Smooth muscle cell (in vitro differentiated cells): ENCODE data around the gene DMAC1. TPM values are rescaled to one million over a fixed set of nuclear protein-coding genes. Genes with fewer than 3 reads are reported as not detected.

Source experiments
- DNase-seq: peaks from one replicate; lab custom pipeline; 2025; ENCODE audit not compliant: unreplicated experiment; lab: John Stamatoyannopoulos, UW
- H2AFZ ChIP-seq: fragments of 200-600 bp; sonication (generic); 2 replicates; pipeline ENCODE4 v1.6.0; 2016; ENCODE audit warnings: antibody characterized with exemption, low read depth, mild to moderate bottlenecking
- H3F3A ChIP-seq: fragments of 200-600 bp; sonication (generic); 2 replicates; pipeline ENCODE4 v1.6.0; 2017; ENCODE audit warnings: antibody characterized with exemption, low read depth
- H3K27ac ChIP-seq: fragments of 200-600 bp; sonication (generic); 2 replicates; pipeline ENCODE4 v1.5.1; 2016; ENCODE audit warnings: low read depth, mild to moderate bottlenecking
- H3K27me3 ChIP-seq: fragments of 200-600 bp; sonication (generic); 2 replicates; pipeline ENCODE4 v1.6.1; 2016; ENCODE audit warnings: low read depth, mild to moderate bottlenecking
- H3K36me3 ChIP-seq: fragments of 200-600 bp; sonication (generic); 2 replicates; pipeline ENCODE4 v1.5.1; 2016; ENCODE audit warnings: low read depth
- H3K4me1 ChIP-seq: fragments of 200-600 bp; sonication (generic); 2 replicates; pipeline ENCODE4 v1.5.1; 2016; ENCODE audit warnings: low read depth
- H3K4me2 ChIP-seq: fragments of 200-600 bp; sonication (generic); 2 replicates; pipeline ENCODE4 v1.6.0; 2016; ENCODE audit warnings: mild to moderate bottlenecking
- H3K4me3 ChIP-seq: fragments of 200-600 bp; sonication (generic); 2 replicates; pipeline ENCODE4 v1.5.1; 2016; ENCODE audit warnings: mild to moderate bottlenecking
- H3K79me2 ChIP-seq: fragments of 200-600 bp; sonication (generic); 2 replicates; pipeline ENCODE4 v1.6.0; 2016; ENCODE audit warnings: low read depth, mild to moderate bottlenecking
- H3K9ac ChIP-seq: fragments of 200-600 bp; sonication (generic); 2 replicates; pipeline ENCODE4 v1.6.0; 2016; ENCODE audit warnings: low read depth
- H3K9me3 ChIP-seq: fragments of 200-600 bp; sonication (generic); replicated peaks from 2 replicates; pipeline ENCODE4 v1.5.1; 2016; ENCODE audit warnings: low read depth
- H4K20me1 ChIP-seq: fragments of 200-600 bp; sonication (generic); 2 replicates; pipeline ENCODE4 v1.6.0; 2016; ENCODE audit warnings: low read depth
- CTCF ChIP-seq: fragments of 200-600 bp; sonication (generic); IDR thresholded peaks from 2 replicates; pipeline ENCODE4 v1.5.1; 2017; ENCODE audit warnings: borderline replicate concordance, mild to moderate bottlenecking, antibody characterized with exemption; ENCODE audit not compliant: insufficient read depth, poor library complexity, severe bottlenecking
- WGBS: methylation state at CpG from one replicate; pipeline ENCODE4 v1.1.7; 2016; ENCODE audit warnings: low lambda C conversion rate; 5-methylcytosine and 5-hydroxymethylcytosine counted together
- polyA plus RNA-seq: library from polyadenylated mRNA; unstranded; fragments of >200 nt; fragmentation: Nextera tagmentation; extraction: Ambion mirVana; gene quantifications from 2 replicates; pipeline ENCODE4 v1.2.1, GENCODE V29; 2016
- total RNA-seq: library from RNA; depleted of rRNA; stranded (reverse); fragments of >200 nt; gene quantifications from 2 replicates; pipeline ENCODE4 v1.2.3, GENCODE V29; 2014

Gene DMAC1
- total and polyA plus RNA-seq, 2 experiments from 2014 or later = 17.5 to 68.3 TPM

DNA sequence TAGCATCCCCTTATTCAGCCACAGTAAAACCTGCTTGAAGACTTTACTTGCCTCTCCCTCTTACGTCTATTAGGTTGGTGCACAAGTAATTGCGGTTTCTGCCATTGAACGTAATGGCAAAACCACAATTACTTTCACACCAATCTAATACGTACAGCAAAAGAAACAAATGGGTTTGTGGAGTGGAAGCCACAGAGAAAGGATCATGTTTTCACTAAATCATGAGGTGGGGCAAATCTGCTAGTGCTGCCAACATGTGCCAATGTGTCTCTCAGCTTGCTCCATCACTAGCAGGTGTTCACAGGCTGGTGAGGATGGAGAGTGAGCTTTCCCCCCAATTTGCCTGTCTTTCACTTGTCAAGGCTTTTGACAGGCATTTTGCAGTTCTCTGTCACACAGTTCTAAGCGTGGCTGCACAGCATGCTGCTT lies 15.9 kb downstream of the DMAC1 start:
- no peak for TF ChIP-seq CTCF
- Histone ChIP-seq H3K4me1 (peaks cover 6% of the 10 kb centered on the region), H2AFZ (no peak overlapping the region), H3K9me3 (no peaks in the 10 kb centered on the region), H3K4me2 (no peak overlapping the region), H3K27me3 (no peaks in the 10 kb centered on the region), H3K27ac (no peak overlapping the region), H3K4me3 (no peak overlapping the region), H3K79me2 (no peaks in the 10 kb centered on the region), H3F3A (peaks cover 7% of the 10 kb centered on the region), H3K9ac (no peak overlapping the region), H4K20me1 (no peaks in the 10 kb centered on the region), H3K36me3 (no peaks in the 10 kb centered on the region)
- no peak for DNase-seq
- 96% methylated on average over 5 of the region's 5 CpGs for WGBS

- no peak for TF ChIP-seq CTCF
- no peak overlapping the region for H3K9ac ChIP-seq
- no peak overlapping the region for H3K4me3 ChIP-seq
- H3K4me2 ChIP-seq = no peak overlapping the region
- no peaks in the 10 kb centered on the region for H4K20me1 ChIP-seq
- peaks cover 6% of the 10 kb centered on the region for H3K4me1 ChIP-seq
- DNase-seq = no peak
- H3K27me3 ChIP-seq = no peaks in the 10 kb centered on the region
- no peaks in the 10 kb centered on the region for H3K9me3 ChIP-seq
- no peaks in the 10 kb centered on the region for H3K79me2 ChIP-seq
- no peaks in the 10 kb centered on the region for H3K36me3 ChIP-seq
- no peak overlapping the region for H3K27ac ChIP-seq
- WGBS = 79% methylated on average over 3 of the region's 3 CpGs
- H2AFZ ChIP-seq = no peak overlapping the region
- H3F3A ChIP-seq = peaks cover 7% of the 10 kb centered on the region
Observed at GRCh38 chr9:7782400-7783120, 17.0 kb downstream of the DMAC1 start.

DNA sequence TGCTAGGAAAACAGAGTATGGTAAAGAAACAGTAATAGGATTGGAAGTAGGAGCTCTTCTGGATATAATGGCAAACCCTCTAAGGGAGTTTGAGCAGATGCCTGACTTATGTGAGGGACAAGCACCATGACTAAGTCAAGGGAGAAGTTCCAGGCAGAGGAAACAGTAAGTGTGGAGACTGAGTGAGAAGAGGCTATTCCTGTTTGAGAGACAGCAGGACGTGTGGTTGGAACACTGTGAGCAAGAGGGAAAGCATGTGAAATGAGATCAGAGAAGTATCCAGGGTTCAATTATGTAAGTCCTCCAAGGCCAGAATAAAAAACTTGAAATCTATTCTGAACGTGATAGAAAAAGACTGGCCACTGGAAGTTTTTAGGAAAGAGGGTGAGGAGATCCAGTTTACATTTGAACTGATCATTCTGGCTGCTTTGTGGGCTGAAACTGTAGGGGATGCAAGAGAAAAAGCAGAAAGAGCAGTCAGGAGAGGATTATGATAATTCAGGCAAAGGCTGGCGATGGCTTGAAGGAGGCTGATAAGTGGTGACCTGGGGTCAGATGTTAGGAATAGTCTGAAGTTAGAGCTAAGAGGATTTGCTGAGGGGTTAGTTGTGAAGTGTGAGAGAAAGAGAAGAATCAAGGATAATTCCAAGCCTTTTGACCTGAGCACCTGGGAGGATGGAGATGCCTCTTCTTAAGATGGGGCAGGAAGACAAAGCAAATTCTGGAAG lies 19.2 kb downstream of the DMAC1 start:
- Histone ChIP-seq H3K36me3 (no peaks in the 10 kb centered on the region), H3K27me3 (no peaks in the 10 kb centered on the region), H3K4me1 (peaks cover 6% of the 10 kb centered on the region), H3F3A (peaks cover 7% of the 10 kb centered on the region), H2AFZ (no peak overlapping the region), H3K27ac (peak overlapping the region; percentile 58), H3K79me2 (no peaks in the 10 kb centered on the region), H3K9me3 (no peaks in the 10 kb centered on the region), H3K4me2 (peak overlapping the region; percentile 34), H4K20me1 (no peaks in the 10 kb centered on the region), H3K9ac (no peak overlapping the region), H3K4me3 (no peak overlapping the region)
- 12% methylated on average over 3 of the region's 3 CpGs for WGBS
- DNase-seq = no peak
- TF ChIP-seq CTCF = no peak
